SK-N-MC (cell line): ENCODE data around the gene PCDHGA1.

Source experiments
- EZH2 ChIP-seq: fragments of 200-600 bp; sonication (generic); IDR thresholded peaks from one replicate; pipeline ENCODE4 v1.6.1; 2017; ENCODE audit warnings: antibody characterized with exemption
- POLR2AphosphoS5 ChIP-seq: IDR thresholded peaks from 2 replicates; pipeline ENCODE4 v1.6.1; 2012; ENCODE audit warnings: mild to moderate bottlenecking, low read depth, low read length, borderline replicate concordance

DNA sequence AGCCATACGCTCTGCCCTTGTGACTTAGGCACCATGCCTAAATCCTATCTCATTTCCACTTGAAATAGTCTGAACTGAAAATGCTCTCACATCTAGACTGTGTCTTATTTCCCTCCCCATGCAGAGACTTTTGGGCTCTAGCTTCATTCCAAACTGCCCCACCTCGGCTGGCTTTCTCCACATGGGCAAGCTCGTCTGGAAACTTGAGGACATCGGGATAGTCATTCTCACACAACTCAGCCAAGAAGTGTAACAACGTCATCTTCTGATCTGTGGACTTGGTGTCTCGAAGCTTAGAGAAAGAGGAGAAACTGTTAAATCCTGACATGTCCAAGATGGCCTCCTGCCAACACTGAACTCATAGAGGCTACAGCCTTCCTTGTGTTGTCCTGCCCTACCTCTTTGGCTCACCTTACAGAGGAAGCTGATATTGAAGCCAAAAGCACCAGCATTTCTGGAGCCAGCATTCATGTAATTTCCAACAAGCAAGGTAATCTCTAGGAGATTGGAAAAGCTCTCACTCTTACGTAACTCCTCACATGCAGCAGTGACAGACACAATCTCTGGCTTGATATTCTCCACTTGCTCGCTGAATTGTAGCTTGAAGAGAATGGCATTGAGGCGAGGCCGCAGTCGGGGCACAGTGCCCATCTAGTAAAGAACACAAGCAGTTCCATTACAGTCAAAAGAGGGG lies 198.1 kb downstream of the PCDHGA1 start:
- TF ChIP-seq EZH2, result no peak
- TF ChIP-seq POLR2AphosphoS5, result no peak
